SJSA1 (cell line): ENCODE results near the gene SYK. TPM values are rescaled to one million over a fixed set of nuclear protein-coding genes. Genes with fewer than 3 reads are reported as not detected.

Experiments
- DNase-seq, 2 experiments: peaks; one replicate each; pipeline ENCODE4 v3.0.0-alpha.2; 2015 to 2020; ENCODE audit warnings: low spot score in 2 of 2, low read depth in 1 of 2
- H3K27ac ChIP-seq: fragments of 250-450 bp; sonication (Bioruptor Pico); 2 replicates; pipeline ENCODE4 v1.5.1; 2020; ENCODE audit warnings: mild to moderate bottlenecking, moderate library complexity
- H3K27me3 ChIP-seq: fragments of 250-450 bp; sonication (Bioruptor Pico); replicated peaks from 2 replicates; pipeline ENCODE4 v1.5.1; 2020; ENCODE audit warnings: mild to moderate bottlenecking, moderate library complexity
- H3K36me3 ChIP-seq: fragments of 250-450 bp; sonication (Bioruptor Pico); 2 replicates; pipeline ENCODE4 v1.5.1; 2020; ENCODE audit warnings: mild to moderate bottlenecking
- H3K4me1 ChIP-seq: fragments of 250-450 bp; sonication (Bioruptor Pico); replicated peaks from 2 replicates; pipeline ENCODE4 v1.6.1; 2021; ENCODE audit warnings: mild to moderate bottlenecking
- H3K4me3 ChIP-seq: fragments of 250-450 bp; sonication (Bioruptor Pico); 2 replicates; pipeline ENCODE4 v1.5.1; 2020; ENCODE audit warnings: mild to moderate bottlenecking
- H3K9me3 ChIP-seq: fragments of 250-450 bp; sonication (Bioruptor Pico); replicated peaks from 2 replicates; pipeline ENCODE4 v1.5.1; 2020; ENCODE audit warnings: mild to moderate bottlenecking
- total RNA-seq: library from RNA; depleted of rRNA; stranded (reverse); fragments of >200 nt; shearing (Covaris generic); gene quantifications from 2 replicates; pipeline ENCODE4 v1.2.3, GENCODE V29; 2014

The SYK gene
- total RNA-seq, 1 experiment from 2014 or later: not detected

DNA sequence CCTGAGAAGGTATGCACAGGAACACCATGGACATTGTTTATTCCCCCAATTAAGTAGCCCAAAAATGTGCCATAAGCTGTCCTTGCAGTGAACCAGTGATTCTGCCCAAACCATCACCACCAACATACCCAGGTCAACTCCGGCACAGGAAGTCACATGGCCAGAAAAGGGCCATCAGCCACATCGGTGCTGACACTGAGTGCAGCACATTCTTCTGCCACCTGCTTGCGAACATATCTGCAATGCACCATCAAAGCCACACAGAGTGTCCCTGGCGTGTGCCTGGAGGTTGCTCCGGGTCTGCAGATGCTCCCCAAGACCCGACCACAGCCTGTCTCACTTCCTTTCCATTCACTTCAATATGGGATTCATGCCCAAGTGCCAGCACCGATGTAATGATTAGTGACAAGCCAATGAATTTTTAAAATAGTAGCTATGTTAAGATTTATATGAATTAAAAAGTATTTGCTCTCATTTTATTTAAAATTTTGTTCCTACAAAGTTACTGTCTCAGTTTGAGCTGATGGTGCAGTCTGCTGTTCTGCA is 37.6 kb downstream of the SYK start:
- no peak overlapping the region for H3K27ac ChIP-seq
- H3K27me3 ChIP-seq: no peaks in the 10 kb centered on the region
- no peaks in the 10 kb centered on the region for H3K36me3 ChIP-seq
- H3K9me3 ChIP-seq: peaks cover 3% of the 10 kb centered on the region; the same call in 1 of the 2 replicates
- no peak overlapping the region for H3K4me3 ChIP-seq
- peaks cover 3% of the 10 kb centered on the region; the same call in 1 of the 2 replicates for H3K4me1 ChIP-seq
- DNase-seq: no peak

GRCh38 chr9:90840696-90841095 is 39.1 kb downstream of the SYK start:
- H3K9me3 ChIP-seq: peaks cover 3% of the 10 kb centered on the region; the same call in 1 of the 2 replicates
- H3K4me1 ChIP-seq: peaks cover 3% of the 10 kb centered on the region; the same call in 1 of the 2 replicates
- no peaks in the 10 kb centered on the region for H3K36me3 ChIP-seq
- no peaks in the 10 kb centered on the region for H3K27me3 ChIP-seq
- DNase-seq: no peak
- H3K27ac ChIP-seq: no peak overlapping the region
- no peak overlapping the region for H3K4me3 ChIP-seq

GRCh38 chr9:90841213-90841612 is 39.6 kb downstream of the SYK start:
- DNase-seq: no peak

GRCh38 chr9:90841615-90842014 is 40.0 kb downstream of the SYK start:
- H3K9me3 ChIP-seq: peaks cover 3% of the 10 kb centered on the region; the same call in 1 of the 2 replicates
- no peaks in the 10 kb centered on the region for H3K27me3 ChIP-seq
- no peak overlapping the region for H3K4me3 ChIP-seq
- H3K36me3 ChIP-seq: no peaks in the 10 kb centered on the region
- no peak overlapping the region for H3K27ac ChIP-seq
- peaks cover 3% of the 10 kb centered on the region; the same call in 1 of the 2 replicates for H3K4me1 ChIP-seq
- DNase-seq: no peak

More at GRCh38 chr9:90841213-90841612, 39.6 kb downstream of the SYK start:
- Histone ChIP-seq H3K36me3 (no peaks in the 10 kb centered on the region), H3K9me3 (peaks cover 3% of the 10 kb centered on the region; the same call in 1 of the 2 replicates), H3K27me3 (no peaks in the 10 kb centered on the region), H3K4me3 (no peak overlapping the region), H3K4me1 (peaks cover 3% of the 10 kb centered on the region; the same call in 1 of the 2 replicates), H3K27ac (no peak overlapping the region)

DNA sequence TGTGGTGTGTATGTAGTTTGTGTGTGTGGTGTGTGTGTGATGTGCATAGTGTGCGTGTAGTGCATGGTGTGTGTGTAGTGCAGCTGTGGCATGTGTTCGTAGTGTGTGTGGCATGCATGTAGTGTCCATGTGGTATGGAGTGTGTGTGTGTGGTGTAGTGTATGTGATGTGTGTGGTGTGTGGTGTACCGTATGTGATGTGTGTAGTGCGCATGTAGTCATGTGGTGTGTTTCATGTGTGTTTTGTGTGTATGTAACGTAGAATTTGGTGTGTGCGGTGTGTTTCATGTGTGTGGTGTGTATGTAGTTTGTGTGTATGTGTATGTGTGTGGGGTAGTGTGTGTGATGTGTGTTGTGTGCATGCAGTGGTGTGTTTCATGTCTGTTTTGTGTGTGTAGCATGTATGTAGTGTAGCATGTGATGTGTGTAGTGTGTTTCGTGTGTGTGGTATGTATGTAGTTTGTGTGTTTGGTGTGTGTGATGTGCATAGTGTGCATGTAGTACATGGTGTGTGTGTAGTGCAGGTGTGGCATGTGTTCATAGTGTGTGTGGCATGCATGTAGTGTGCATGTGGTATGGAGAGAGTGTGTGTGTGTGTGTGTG is 40.7 kb downstream of the SYK start:
- no peaks in the 10 kb centered on the region for H3K27me3 ChIP-seq
- H3K27ac ChIP-seq: no peak overlapping the region
- no peaks in the 10 kb centered on the region for H3K36me3 ChIP-seq
- H3K9me3 ChIP-seq: peaks cover 3% of the 10 kb centered on the region; the same call in 1 of the 2 replicates
- H3K4me1 ChIP-seq: peaks cover 3% of the 10 kb centered on the region; the same call in 1 of the 2 replicates
- no peak for DNase-seq
- H3K4me3 ChIP-seq: no peak overlapping the region

DNA sequence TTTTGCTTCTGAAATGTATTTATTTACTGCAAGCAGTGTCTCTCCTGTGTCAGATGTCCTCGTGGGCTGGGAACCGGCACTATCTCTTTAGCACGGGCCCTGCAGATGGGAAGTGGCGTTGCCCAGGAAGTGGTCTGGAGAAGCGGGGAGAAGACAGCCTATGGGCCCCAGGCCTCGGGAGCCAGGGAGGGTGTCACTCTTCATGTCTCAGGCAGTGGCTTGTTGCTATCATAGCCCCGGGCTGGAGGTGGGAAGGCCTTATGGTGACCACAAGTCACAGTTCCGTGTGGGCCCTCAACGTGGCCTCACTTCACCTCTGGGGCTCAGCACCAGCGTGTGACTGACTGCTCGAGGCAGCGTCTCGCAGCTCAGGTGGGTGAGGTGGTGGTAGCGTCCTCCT is 41.4 kb downstream of the SYK start:
- H3K4me1 ChIP-seq: peaks cover 3% of the 10 kb centered on the region; the same call in 1 of the 2 replicates
- H3K9me3 ChIP-seq: peaks cover 3% of the 10 kb centered on the region; the same call in 1 of the 2 replicates
- no peak overlapping the region for H3K4me3 ChIP-seq
- no peaks in the 10 kb centered on the region for H3K36me3 ChIP-seq
- no peak overlapping the region for H3K27ac ChIP-seq
- no peaks in the 10 kb centered on the region for H3K27me3 ChIP-seq
- DNase-seq: no peak

DNA sequence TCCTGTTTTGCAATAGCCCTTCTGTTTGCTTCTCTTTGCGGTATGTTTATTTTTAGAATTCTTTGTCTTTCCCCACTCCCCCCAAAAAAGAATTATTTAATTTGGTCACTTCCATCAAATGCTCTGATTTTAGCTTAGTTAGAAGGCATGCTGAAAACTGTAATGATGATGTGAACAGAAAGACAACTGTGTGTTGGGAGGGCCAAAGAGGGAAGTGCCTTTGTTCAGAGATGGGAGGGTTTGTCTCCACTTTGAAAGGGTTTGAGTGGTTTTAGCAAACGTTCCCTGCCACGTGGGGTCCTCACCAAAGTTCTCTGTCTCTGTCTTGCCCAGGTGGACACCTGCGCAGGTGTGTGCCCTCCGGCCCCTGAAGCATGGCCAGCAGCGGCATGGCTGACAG is 41.9 kb downstream of the SYK start:
- peaks cover 3% of the 10 kb centered on the region; the same call in 1 of the 2 replicates for H3K4me1 ChIP-seq
- no peak overlapping the region for H3K27ac ChIP-seq
- no peaks in the 10 kb centered on the region for H3K27me3 ChIP-seq
- peaks cover 3% of the 10 kb centered on the region; the same call in 1 of the 2 replicates for H3K9me3 ChIP-seq
- H3K4me3 ChIP-seq: no peak overlapping the region
- H3K36me3 ChIP-seq: no peaks in the 10 kb centered on the region
- DNase-seq: no peak

- Histone ChIP-seq H3K27me3 (no peaks in the 10 kb centered on the region), H3K27ac (no peak overlapping the region), H3K9me3 (peaks cover 3% of the 10 kb centered on the region; the same call in 1 of the 2 replicates), H3K36me3 (no peaks in the 10 kb centered on the region), H3K4me3 (no peak overlapping the region), H3K4me1 (peaks cover 3% of the 10 kb centered on the region; the same call in 1 of the 2 replicates)
- no peak for DNase-seq
Observed at GRCh38 chr9:90844326-90844725, 42.7 kb downstream of the SYK start.

DNA sequence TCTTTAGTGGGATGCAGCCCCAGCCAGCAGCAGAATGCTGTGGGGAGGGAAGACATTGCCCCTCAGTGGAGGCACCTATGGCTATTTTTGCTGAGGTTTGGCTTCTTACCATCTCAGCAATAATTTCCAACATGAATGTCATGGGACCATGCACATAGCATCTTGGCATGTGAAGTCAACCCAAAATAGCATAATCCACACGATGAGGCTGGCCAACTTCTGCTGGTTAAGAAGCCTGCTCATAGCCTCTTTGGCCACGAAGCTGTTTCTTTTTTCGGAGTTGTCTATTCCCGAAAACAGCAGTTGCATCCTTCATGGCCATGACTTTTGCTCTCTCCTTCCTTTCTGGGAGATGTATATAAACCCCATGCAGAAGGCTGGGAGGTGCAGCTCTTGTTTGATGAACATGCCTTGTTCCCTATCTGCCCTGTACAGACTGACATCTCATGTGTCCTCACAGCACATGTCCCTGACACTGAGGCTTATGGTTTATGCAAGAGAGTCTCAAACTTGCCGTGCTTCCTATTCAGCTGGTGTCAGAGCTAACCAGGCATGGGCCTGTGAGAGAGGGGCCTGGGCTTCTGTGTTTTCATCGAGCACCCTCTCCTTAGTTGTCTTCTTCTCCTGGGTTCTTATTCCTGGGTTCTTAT is 45.3 kb downstream of the SYK start:
- H3K4me3 ChIP-seq: no peak overlapping the region
- H3K4me1 ChIP-seq: 0 out of 2 replicates have a peak, but pooled peaks cover 3% of the 10 kb centered on the region

GRCh38 chr9:90847971-90848370 is 46.4 kb downstream of the SYK start:
- DNase-seq: no peak
- no peaks in the 10 kb centered on the region for H3K27me3 ChIP-seq

More for the DNA sequence above, 45.3 kb downstream of the SYK start:
- Histone ChIP-seq H3K27me3 (no peaks in the 10 kb centered on the region), H3K27ac (no peak overlapping the region), H3K9me3 (no peaks in the 10 kb centered on the region), H3K36me3 (no peaks in the 10 kb centered on the region)
- DNase-seq: no peak

DNA sequence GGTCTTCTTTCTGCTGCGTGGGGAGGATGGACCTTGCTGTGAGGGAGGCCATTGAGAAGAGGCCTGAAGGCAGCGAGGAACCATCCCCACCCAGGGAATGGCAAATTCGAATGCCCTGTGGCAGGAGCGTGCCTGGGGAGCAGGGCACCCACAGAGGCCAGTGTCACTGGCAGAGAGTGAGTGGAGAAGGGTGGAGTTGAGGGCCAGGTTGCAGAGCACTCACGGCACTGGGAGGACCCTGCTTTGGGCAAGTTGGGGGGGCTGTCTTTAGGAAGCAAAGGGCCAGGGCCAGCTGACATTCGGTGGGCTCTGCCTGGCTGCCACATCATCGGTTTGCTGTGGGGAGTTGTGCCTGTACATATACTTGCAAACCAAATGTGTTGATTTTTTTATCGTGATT is 47.2 kb downstream of the SYK start:
- H3K27me3 ChIP-seq: no peaks in the 10 kb centered on the region
- no peak overlapping the region for H3K4me3 ChIP-seq
- no peaks in the 10 kb centered on the region for H3K36me3 ChIP-seq
- DNase-seq: no peak
- H3K9me3 ChIP-seq: no peaks in the 10 kb centered on the region
- H3K4me1 ChIP-seq: no peaks in the 10 kb centered on the region
- no peak overlapping the region for H3K27ac ChIP-seq

More at GRCh38 chr9:90847971-90848370, 46.4 kb downstream of the SYK start:
- no peak overlapping the region for H3K4me3 ChIP-seq
- H3K9me3 ChIP-seq: no peaks in the 10 kb centered on the region
- no peaks in the 10 kb centered on the region for H3K4me1 ChIP-seq
- no peak overlapping the region for H3K27ac ChIP-seq
- no peaks in the 10 kb centered on the region for H3K36me3 ChIP-seq

GRCh38 chr9:90851444-90851843 is 49.8 kb downstream of the SYK start:
- Histone ChIP-seq H3K9me3 (no peaks in the 10 kb centered on the region), H3K36me3 (no peaks in the 10 kb centered on the region), H3K27ac (no peak overlapping the region), H3K4me1 (no peaks in the 10 kb centered on the region), H3K4me3 (no peak overlapping the region), H3K27me3 (0 out of 2 replicates have a peak, but pooled peaks cover 3% of the 10 kb centered on the region)
- no peak for DNase-seq

GRCh38 chr9:90853945-90854344 is 52.3 kb downstream of the SYK start:
- DNase-seq: no peak
- no peaks in the 10 kb centered on the region for H3K9me3 ChIP-seq
- H3K27ac ChIP-seq: no peak overlapping the region
- no peaks in the 10 kb centered on the region for H3K4me1 ChIP-seq
- H3K27me3 ChIP-seq: 0 out of 2 replicates have a peak, but pooled peaks cover 3% of the 10 kb centered on the region
- H3K4me3 ChIP-seq: no peak overlapping the region
- no peaks in the 10 kb centered on the region for H3K36me3 ChIP-seq
